ENCODE results near the gene TMEM8B.
A peak's percentile ranks its signal among the peaks of the same experiment; 100 is the strongest.

Gene TMEM8B

GRCh38 chr9:35812025-35812602, 16.9 kb upstream of the TMEM8B start, which contains the start of gene SPAG8:
SPAG8 (minus strand) TSS chr9:35812262; CDS start chr9:35812147, 115 bp downstream.
- DNase-seq = peak; percentile 89

- no peak for DNase-seq
These were observed 15.5 kb upstream of the TMEM8B start for GRCh38 chr9:35813434-35814105.

GRCh38 chr9:35814106-35814840, 14.8 kb upstream of the TMEM8B start:
- no peak for DNase-seq

GRCh38 chr9:35814841-35815543, 14.0 kb upstream of the TMEM8B start, which contains the start of gene HINT2:
HINT2 (minus strand) TSS chr9:35815042; CDS start chr9:35814979, 63 bp downstream.
- DNase-seq = peak; percentile 99

- DNase-seq = no peak
These were observed 12.3 kb upstream of the TMEM8B start for GRCh38 chr9:35816708-35817107.

- no peak for DNase-seq
These were observed 10.7 kb upstream of the TMEM8B start for GRCh38 chr9:35818341-35818740.

GRCh38 chr9:35820076-35820475, 9.0 kb upstream of the TMEM8B start:
- DNase-seq = peak; percentile 52

- no peak for DNase-seq
These were observed 6.1 kb upstream of the TMEM8B start for GRCh38 chr9:35822926-35823325.

GRCh38 chr9:35826071-35826701, 2.8 kb upstream of the TMEM8B start:
- peak; percentile 43 for DNase-seq

GRCh38 chr9:35827486-35827885, 1.5 kb upstream of the TMEM8B start:
- DNase-seq = peak; percentile 77

GRCh38 chr9:35828716-35829083, 328 bp upstream of the TMEM8B start, which contains the start of gene FAM221B:
FAM221B (minus strand) TSS chr9:35828732; CDS start chr9:35826161, 2,571 bp downstream.
- DNase-seq = no peak

- no peak for DNase-seq
These were observed 702 bp downstream of the TMEM8B start for GRCh38 chr9:35829764-35830096.

GRCh38 chr9:35831040-35831439, 2.0 kb downstream of the TMEM8B start:
- no peak for DNase-seq

- DNase-seq = no peak
These were observed 3.8 kb downstream of the TMEM8B start for GRCh38 chr9:35832814-35833213.

GRCh38 chr9:35834260-35835215, 5.5 kb downstream of the TMEM8B start:
- no peak for DNase-seq

- DNase-seq = no peak
These were observed 6.2 kb downstream of the TMEM8B start for GRCh38 chr9:35835216-35835632.

GRCh38 chr9:35835766-35836165, 6.7 kb downstream of the TMEM8B start:
- no peak for DNase-seq

GRCh38 chr9:35836595-35836994, 7.6 kb downstream of the TMEM8B start:
- no peak for DNase-seq

- no peak for DNase-seq
These were observed 10.9 kb downstream of the TMEM8B start for GRCh38 chr9:35839926-35840325.

- no peak for DNase-seq
These were observed 12.0 kb downstream of the TMEM8B start for GRCh38 chr9:35840881-35841644.

- DNase-seq = no peak
These were observed 12.5 kb downstream of the TMEM8B start for GRCh38 chr9:35841645-35841900.
